NCI-H1930 (cell line): Measurements from ENCODE around the gene GSTK1.
A peak's percentile ranks its signal among the peaks of the same experiment; 100 is the strongest.
"Not testable (repeated sequence)": the region's sequence is repeated elsewhere in the genome, so short reads cannot be mapped to it uniquely, and the experiment has no call there.

Source experiments
- DNase-seq, 2 experiments: peaks; one replicate each; lab custom pipeline; 2025; lab: John Stamatoyannopoulos, UW

Gene GSTK1

GRCh38 chr7:143269251-143269650, 6.0 kb downstream of the GSTK1 start:
- no peak for DNase-seq

- no peak for DNase-seq
Observed at GRCh38 chr7:143271240-143271639, 8.0 kb downstream of the GSTK1 start.

GRCh38 chr7:143272871-143273270, 9.6 kb downstream of the GSTK1 start:
- DNase-seq, result no peak

- DNase-seq, result no peak
Observed at GRCh38 chr7:143279186-143280098, 16.2 kb downstream of the GSTK1 start.

GRCh38 chr7:143280160-143280559, 16.9 kb downstream of the GSTK1 start:
- DNase-seq, result no peak

GRCh38 chr7:143280566-143280965, 17.3 kb downstream of the GSTK1 start:
- no peak for DNase-seq

GRCh38 chr7:143281529-143281928, 18.3 kb downstream of the GSTK1 start:
- DNase-seq, result no peak

- no peak for DNase-seq
Observed at GRCh38 chr7:143282124-143282523, 18.9 kb downstream of the GSTK1 start.

GRCh38 chr7:143283381-143283780, 20.1 kb downstream of the GSTK1 start:
- no peak for DNase-seq

- no peak for DNase-seq
Observed at GRCh38 chr7:143284591-143285469, 21.6 kb downstream of the GSTK1 start, which contains the start of gene TMEM139. TMEM139 (plus strand) TSS chr7:143284958; CDS start chr7:143285958, 1,000 bp downstream.

GRCh38 chr7:143285470-143285778, 22.2 kb downstream of the GSTK1 start:
- no peak for DNase-seq

GRCh38 chr7:143285806-143286521, 22.7 kb downstream of the GSTK1 start:
- DNase-seq, result no peak

GRCh38 chr7:143286522-143286890, 23.3 kb downstream of the GSTK1 start:
- no peak for DNase-seq

GRCh38 chr7:143287339-143287934, 24.2 kb downstream of the GSTK1 start:
- no peak for DNase-seq

GRCh38 chr7:143287935-143288826, 24.9 kb downstream of the GSTK1 start, which contains the start of gene CASP2:
CASP2 (plus strand) TSS chr7:143288351; CDS start chr7:143288456, 105 bp downstream.
- DNase-seq, result peak; percentile 93 to 96

GRCh38 chr7:143288836-143289235, 25.6 kb downstream of the GSTK1 start:
- DNase-seq, result no peak

GRCh38 chr7:143289421-143289820, 26.2 kb downstream of the GSTK1 start:
- no peak for DNase-seq

- not testable (repeated sequence) for DNase-seq
Observed at GRCh38 chr7:143289888-143290287, 26.6 kb downstream of the GSTK1 start.

GRCh38 chr7:143290293-143290692, 27.1 kb downstream of the GSTK1 start:
- DNase-seq, result no peak

GRCh38 chr7:143292876-143293275, 29.6 kb downstream of the GSTK1 start:
- no peak for DNase-seq

- no peak for DNase-seq
Observed at GRCh38 chr7:143295870-143296269, 32.6 kb downstream of the GSTK1 start.
